OCI-LY1 (cell line): ENCODE results near the gene IFT43.

Source experiments
- H2AFZ ChIP-seq: fragments of 200-600 bp; sonication (generic), shearing (Covaris generic); 2 replicates; pipeline ENCODE4 v1.6.0; 2014; ENCODE audit warnings: antibody characterized with exemption, mild to moderate bottlenecking, low read length
- H3F3A ChIP-seq: fragments of 200-600 bp; sonication (generic), shearing (Covaris generic); 2 replicates; pipeline ENCODE4 v1.6.0; 2014; ENCODE audit warnings: mild to moderate bottlenecking, antibody characterized with exemption, low read length, moderate library complexity; ENCODE audit not compliant: insufficient read depth
- H3K27ac ChIP-seq: fragments of 200-600 bp; sonication (generic); 2 replicates; pipeline ENCODE4 v1.5.1; 2014; ENCODE audit warnings: low read length, mixed run types, mild to moderate bottlenecking, low read depth; ENCODE audit not compliant: poor library complexity, severe bottlenecking
- H3K27me3 ChIP-seq: fragments of 200-600 bp; sonication (generic); 2 replicates; pipeline ENCODE4 v1.6.0; 2014; ENCODE audit warnings: antibody characterized with exemption, mild to moderate bottlenecking, low read length, moderate library complexity; ENCODE audit not compliant: insufficient read depth
- H3K36me3 ChIP-seq: fragments of 200-600 bp; sonication (generic); 2 replicates; pipeline ENCODE4 v1.6.1; 2014; ENCODE audit warnings: mild to moderate bottlenecking, antibody characterized with exemption, low read length, moderate library complexity, mixed read lengths; ENCODE audit not compliant: insufficient read depth
- H3K4me1 ChIP-seq: fragments of 200-600 bp; sonication (generic); 2 replicates; pipeline ENCODE4 v1.5.1; 2014; ENCODE audit warnings: mild to moderate bottlenecking, low read length, moderate library complexity; ENCODE audit not compliant: insufficient read depth, severe bottlenecking
- H3K4me2 ChIP-seq: fragments of 200-600 bp; sonication (generic), shearing (Covaris generic); 2 replicates; pipeline ENCODE4 v1.6.1; 2014; ENCODE audit warnings: low read length
- H3K4me3 ChIP-seq: fragments of 200-600 bp; sonication (generic); 2 replicates; pipeline ENCODE4 v1.5.1; 2014; ENCODE audit warnings: low read length, low read depth, mild to moderate bottlenecking, mixed read lengths; ENCODE audit not compliant: poor library complexity, severe bottlenecking
- H3K79me2 ChIP-seq: fragments of 200-600 bp; shearing (Covaris generic); 2 replicates; pipeline ENCODE4 v1.6.1; 2016; ENCODE audit warnings: mixed run types, low read length, mixed read lengths; ENCODE audit not compliant: insufficient read depth
- H3K9ac ChIP-seq: fragments of 200-600 bp; sonication (generic), shearing (Covaris generic); 2 replicates; pipeline ENCODE4 v1.6.1; 2014; ENCODE audit warnings: mild to moderate bottlenecking, low read length, mixed read lengths
- H3K9me2 ChIP-seq: fragments of 200-600 bp; sonication (generic), shearing (Covaris generic); 2 replicates; pipeline ENCODE4 v1.6.1; 2014; ENCODE audit warnings: low read depth, mild to moderate bottlenecking, low read length, mixed read lengths
- H3K9me3 ChIP-seq: fragments of 200-600 bp; shearing (Covaris generic); 2 replicates; pipeline ENCODE4 v1.6.1; 2014; ENCODE audit warnings: low read length, mixed read lengths
- H4K20me1 ChIP-seq: fragments of 200-600 bp; sonication (generic), shearing (Covaris generic); 2 replicates; pipeline ENCODE4 v1.6.0; 2016; ENCODE audit warnings: mild to moderate bottlenecking, low read length; ENCODE audit not compliant: insufficient read depth
- EZH2 ChIP-seq: fragments of 200-600 bp; sonication (generic), shearing (Covaris generic); IDR thresholded peaks from 2 replicates; pipeline ENCODE4 v1.8.0; 2017; ENCODE audit warnings: borderline replicate concordance, mixed run types, mild to moderate bottlenecking, antibody characterized with exemption, low read length, moderate library complexity, mixed read lengths
- TF ChIP-seq, protein P1 (sequence below): fragments of 200-600 bp; sonication (generic), shearing (Covaris generic); IDR thresholded peaks from 2 replicates; pipeline ENCODE4 v1.5.1; 2017; ENCODE audit warnings: mild to moderate bottlenecking, antibody characterized with exemption, low read length, moderate library complexity, mixed read lengths

The IFT43 gene

GRCh38 chr14:75983019-75983358, 2.6 kb upstream of the IFT43 start:
- Histone ChIP-seq H3K9ac (no peak overlapping the region; the same call in 1 of the 2 replicates), H3F3A (no peaks in the 10 kb centered on the region), H3K27ac (no peak overlapping the region), H3K9me3 (no peaks in the 10 kb centered on the region), H3K27me3 (no peaks in the 10 kb centered on the region), H3K4me2 (peak overlapping the region; percentile 77), H3K9me2 (no peaks in the 10 kb centered on the region), H3K4me1 (peaks cover 47% of the 10 kb centered on the region), H3K79me2 (no peaks in the 10 kb centered on the region), H2AFZ (no peak overlapping the region), H3K4me3 (peak overlapping the region; percentile 73), H4K20me1 (no peaks in the 10 kb centered on the region), H3K36me3 (no peaks in the 10 kb centered on the region)
- TF ChIP-seq, protein P1, sequence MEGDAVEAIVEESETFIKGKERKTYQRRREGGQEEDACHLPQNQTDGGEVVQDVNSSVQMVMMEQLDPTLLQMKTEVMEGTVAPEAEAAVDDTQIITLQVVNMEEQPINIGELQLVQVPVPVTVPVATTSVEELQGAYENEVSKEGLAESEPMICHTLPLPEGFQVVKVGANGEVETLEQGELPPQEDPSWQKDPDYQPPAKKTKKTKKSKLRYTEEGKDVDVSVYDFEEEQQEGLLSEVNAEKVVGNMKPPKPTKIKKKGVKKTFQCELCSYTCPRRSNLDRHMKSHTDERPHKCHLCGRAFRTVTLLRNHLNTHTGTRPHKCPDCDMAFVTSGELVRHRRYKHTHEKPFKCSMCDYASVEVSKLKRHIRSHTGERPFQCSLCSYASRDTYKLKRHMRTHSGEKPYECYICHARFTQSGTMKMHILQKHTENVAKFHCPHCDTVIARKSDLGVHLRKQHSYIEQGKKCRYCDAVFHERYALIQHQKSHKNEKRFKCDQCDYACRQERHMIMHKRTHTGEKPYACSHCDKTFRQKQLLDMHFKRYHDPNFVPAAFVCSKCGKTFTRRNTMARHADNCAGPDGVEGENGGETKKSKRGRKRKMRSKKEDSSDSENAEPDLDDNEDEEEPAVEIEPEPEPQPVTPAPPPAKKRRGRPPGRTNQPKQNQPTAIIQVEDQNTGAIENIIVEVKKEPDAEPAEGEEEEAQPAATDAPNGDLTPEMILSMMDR, result no peak
- TF ChIP-seq EZH2, result no peak

- Histone ChIP-seq H3K27me3 (no peaks in the 10 kb centered on the region), H3K36me3 (no peaks in the 10 kb centered on the region), H3K79me2 (no peaks in the 10 kb centered on the region), H3K9me3 (no peaks in the 10 kb centered on the region), H3K4me1 (peaks cover 33% of the 10 kb centered on the region), H3F3A (no peaks in the 10 kb centered on the region), H3K4me2 (no peak overlapping the region), H3K27ac (no peak overlapping the region), H3K9ac (no peak overlapping the region), H2AFZ (no peak overlapping the region), H3K4me3 (no peak overlapping the region), H3K9me2 (no peaks in the 10 kb centered on the region), H4K20me1 (no peaks in the 10 kb centered on the region)
- TF ChIP-seq, protein P1, result no peak
- TF ChIP-seq EZH2, result no peak
Measured at GRCh38 chr14:75984674-75985073, 889 bp upstream of the IFT43 start.

GRCh38 chr14:75986439-75986765, 839 bp downstream of the IFT43 start:
- Histone ChIP-seq H3K9ac (peak overlapping the region; percentile 77), H3K27ac (no peak overlapping the region), H2AFZ (no peak overlapping the region; the same call in 1 of the 2 replicates), H3K36me3 (no peaks in the 10 kb centered on the region), H3K27me3 (no peaks in the 10 kb centered on the region), H3K4me1 (peaks cover 24% of the 10 kb centered on the region), H3F3A (no peaks in the 10 kb centered on the region), H3K9me3 (no peaks in the 10 kb centered on the region), H3K4me3 (peak overlapping the region; percentile 79), H3K4me2 (peak overlapping the region; percentile 97), H3K79me2 (no peaks in the 10 kb centered on the region), H3K9me2 (no peaks in the 10 kb centered on the region), H4K20me1 (no peaks in the 10 kb centered on the region)
- TF ChIP-seq EZH2, result no peak
- TF ChIP-seq, protein P1, result no peak
